CD14-positive monocyte (primary cell): ENCODE data around the gene COLEC11. TPM values are rescaled to one million over a fixed set of nuclear protein-coding genes. Genes with fewer than 3 reads are reported as not detected.

Experiments
- DNase-seq, 3 donors: peaks; one replicate each; pipeline ENCODE4 v3.0.0-alpha.2; 2011 to 2022
- H2AFZ ChIP-seq: 2 replicates; pipeline ENCODE4 v1.6.0; 2012; ENCODE audit warnings: mild to moderate bottlenecking, low read depth, low read length, inconsistent platforms; ENCODE audit not compliant: insufficient read depth, poor library complexity, severe bottlenecking
- H3K27ac ChIP-seq, 2 donors: 1 replicate in 1 of 2; 2 replicates in 1 of 2; pipeline ENCODE4 v1.5.1; 2012 to 2013; ENCODE audit warnings: low read length in 2 of 2, control low read depth in 1 of 2, inconsistent platforms in 1 of 2, low read depth in 1 of 2, mild to moderate bottlenecking in 1 of 2
- H3K27me3 ChIP-seq, 2 donors: one replicate each; pipeline versions ENCODE4 v1.6.0 to v1.6.1; 2011 to 2013; ENCODE audit warnings: low read length in 2 of 2; ENCODE audit not compliant: control insufficient read depth in 2 of 2, insufficient read depth in 2 of 2
- H3K36me3 ChIP-seq, 2 donors: replicated peaks in 1 of 2; 1 replicate in 1 of 2; 2 replicates in 1 of 2; pipeline versions ENCODE4 v1.5.1 to v1.6.1; 2012 to 2013; ENCODE audit warnings: low read length in 2 of 2, control low read depth in 1 of 2, inconsistent platforms in 1 of 2, mild to moderate bottlenecking in 1 of 2; ENCODE audit not compliant: insufficient read depth in 2 of 2, control insufficient read depth in 1 of 2
- H3K4me1 ChIP-seq, 2 donors: 1 replicate in 1 of 2; 2 replicates in 1 of 2; pipeline versions ENCODE4 v1.5.1 to v1.6.1; 2012 to 2013; ENCODE audit warnings: low read length in 2 of 2, control low read depth in 1 of 2, inconsistent platforms in 1 of 2, mild to moderate bottlenecking in 1 of 2, moderate library complexity in 1 of 2; ENCODE audit not compliant: insufficient read depth in 2 of 2, control insufficient read depth in 1 of 2
- H3K4me2 ChIP-seq: replicated peaks from 2 replicates; pipeline ENCODE3; 2012; ENCODE audit warnings: low read length, moderate library complexity, mild to moderate bottlenecking; ENCODE audit not compliant: poor library complexity, severe bottlenecking; ENCODE audit errors: extremely low read depth
- H3K4me3 ChIP-seq, 3 experiments: fragments of 200-600 bp in 1 of 3; sonication (generic) in 1 of 3; replicated peaks in 1 of 3; 1 replicate in 2 of 3; 2 replicates in 1 of 3; pipeline ENCODE4 v1.5.1; 2011 to 2013; ENCODE audit warnings: low read length in 3 of 3, mild to moderate bottlenecking in 3 of 3, control low read depth in 2 of 3, low read depth in 2 of 3, inconsistent platforms in 1 of 3, moderate library complexity in 1 of 3
- H3K79me2 ChIP-seq: 2 replicates; pipeline ENCODE4 v1.6.0; 2012; ENCODE audit warnings: mild to moderate bottlenecking, control low read depth, inconsistent platforms, low read length, moderate library complexity; ENCODE audit not compliant: insufficient read depth
- H3K9ac ChIP-seq: 2 replicates; pipeline ENCODE4 v1.6.0; 2017; ENCODE audit warnings: low read length, mild to moderate bottlenecking; ENCODE audit not compliant: insufficient read depth, poor library complexity, severe bottlenecking
- H3K9me3 ChIP-seq, 2 donors: replicated peaks in 1 of 2; 1 replicate in 1 of 2; 2 replicates in 1 of 2; pipeline versions ENCODE4 v1.5.1 to v1.6.1; 2012 to 2013; ENCODE audit warnings: low read length in 2 of 2, control low read depth in 1 of 2; ENCODE audit not compliant: control insufficient read depth in 1 of 2, insufficient read depth in 1 of 2
- H4K20me1 ChIP-seq: 2 replicates; pipeline ENCODE4 v1.6.0; 2012; ENCODE audit warnings: mild to moderate bottlenecking, low read length, control low read depth, moderate library complexity; ENCODE audit not compliant: insufficient read depth
- H3K27ac Mint-ChIP-seq, 7 donors: one replicate each; pipeline ENCODE4 v1.8.0; 2020; ENCODE audit warnings: mild to moderate bottlenecking in 7 of 7, mixed read lengths in 7 of 7, moderate library complexity in 6 of 7, inconsistent platforms in 2 of 7
- H3K27me3 Mint-ChIP-seq, 3 donors: one replicate each; pipeline ENCODE4 v1.8.0; 2021 to 2022; ENCODE audit warnings: low read depth in 3 of 3, mild to moderate bottlenecking in 3 of 3, mixed read lengths in 3 of 3, moderate library complexity in 3 of 3, inconsistent platforms in 1 of 3
- H3K36me3 Mint-ChIP-seq, 2 donors: one replicate each; pipeline ENCODE4 v1.8.0; 2020; ENCODE audit warnings: mixed read lengths in 2 of 2, inconsistent platforms in 1 of 2, mild to moderate bottlenecking in 1 of 2
- H3K4me1 Mint-ChIP-seq: one replicate; pipeline ENCODE4 v1.8.0; 2020; ENCODE audit warnings: mild to moderate bottlenecking, mixed read lengths
- H3K4me3 Mint-ChIP-seq, 2 donors: one replicate each; pipeline ENCODE4 v1.8.0; 2020; ENCODE audit warnings: mild to moderate bottlenecking in 2 of 2, mixed read lengths in 2 of 2, moderate library complexity in 1 of 2
- H3K9me3 Mint-ChIP-seq, 7 donors: one replicate each; pipeline ENCODE4 v1.8.0; 2020 to 2022; ENCODE audit warnings: mixed read lengths in 7 of 7, mild to moderate bottlenecking in 6 of 7, moderate library complexity in 6 of 7, inconsistent platforms in 2 of 7
- CTCF ChIP-seq: fragments of 200-600 bp; IDR thresholded peaks from one replicate; pipeline ENCODE4 v1.8.0; 2022; ENCODE audit warnings: antibody characterized with exemption, mild to moderate bottlenecking
- WGBS: methylation state at CpG from one replicate; pipeline ENCODE4 v1.1.5; 2013; ENCODE audit warnings: missing lambda C conversion rate; ENCODE audit not compliant: insufficient coverage; 5-methylcytosine and 5-hydroxymethylcytosine counted together
- intact Hi-C, 2 donors: fragments of 100-400 bp; cut with micrococcal nuclease; formaldehyde crosslinking; loops; one replicate each; pipeline versions ENCODE4 v1.15.0 to v1.15.1; 2023
- polyA plus RNA-seq, 3 donors: library from polyadenylated mRNA; depleted of rRNA in 1 of 3; unstranded in 2 of 3; stranded (reverse) in 1 of 3; fragments of 300-500 nt in 2 of 3; fragments of >200 nt in 1 of 3; fragmentation: Illumina TruSeq in 2 of 3; gene quantifications; 1 replicate in 2 of 3; 2 replicates in 1 of 3; pipeline ENCODE4 v1.2.3, GENCODE V29; 2012 to 2021

Gene COLEC11
- polyA plus RNA-seq, 3 donors = not detected

- no peak for TF ChIP-seq CTCF
- DNase-seq = no peak
- Histone ChIP-seq H3K79me2 (no peaks in the 10 kb centered on the region), H4K20me1 (no peaks in the 10 kb centered on the region), H3K4me2 (no peak overlapping the region), H3K27ac (no peak overlapping the region), H3K36me3 (no peaks in the 10 kb centered on the region), H3K4me1 (no peaks in the 10 kb centered on the region), H2AFZ (no peak overlapping the region), H3K9me3 (peaks cover 0 to 4% of the 10 kb centered on the region in 2 donors), H3K4me3 (no peak overlapping the region), H3K27me3 (no peaks in the 10 kb centered on the region), H3K9ac (no peak overlapping the region)
- intact Hi-C loops = no loop called here
- H3K36me3 Mint-ChIP-seq = no peaks in the 10 kb centered on the region
- H3K4me3 Mint-ChIP-seq = no peak overlapping the region
- H3K4me1 Mint-ChIP-seq = no peaks in the 10 kb centered on the region
- no peak overlapping the region for H3K27ac Mint-ChIP-seq
- 83% methylated on average over 1 of the region's 4 CpGs for WGBS
- peaks cover 0 to 6% (median 2%) of the 10 kb centered on the region in 7 donors for H3K9me3 Mint-ChIP-seq
- peaks cover 0 to 6% (median 5%) of the 10 kb centered on the region in 3 donors for H3K27me3 Mint-ChIP-seq
These were observed 29.3 kb downstream of the COLEC11 start for GRCh38 chr2:3624059-3624794.

- Mint-ChIP-seq H3K36me3 (no peaks in the 10 kb centered on the region), H3K27ac (no peak overlapping the region), H3K4me1 (no peaks in the 10 kb centered on the region), H3K27me3 (peaks cover 0 to 6% (median 5%) of the 10 kb centered on the region in 3 donors), H3K9me3 (peaks cover 0 to 6% (median 2%) of the 10 kb centered on the region in 7 donors), H3K4me3 (no peak overlapping the region)
- no peak overlapping the region for H3K4me2 ChIP-seq
- intact Hi-C loops = no loop called here
- H3K27ac ChIP-seq = no peak overlapping the region
- H2AFZ ChIP-seq = no peak overlapping the region
- no peaks in the 10 kb centered on the region for H3K27me3 ChIP-seq
- no peaks in the 10 kb centered on the region for H3K36me3 ChIP-seq
- H3K4me3 ChIP-seq = no peak overlapping the region
- no peak for DNase-seq
- WGBS = 94% methylated on average over 3 of the region's 8 CpGs
- no peaks in the 10 kb centered on the region for H3K79me2 ChIP-seq
- H3K9me3 ChIP-seq = peaks cover 0 to 4% of the 10 kb centered on the region in 2 donors
- H3K9ac ChIP-seq = no peak overlapping the region
- no peaks in the 10 kb centered on the region for H3K4me1 ChIP-seq
- TF ChIP-seq CTCF = no peak
- no peaks in the 10 kb centered on the region for H4K20me1 ChIP-seq
These were observed 30.3 kb downstream of the COLEC11 start for GRCh38 chr2:3625186-3625585.
